GM18909 (cell line): ENCODE data around the gene DYNC2H1.

ENCODE experiments used
- ATAC-seq: cut with Tn5 transposase; IDR thresholded peaks from one replicate; pipeline ENCODE4 v1.9.1; 2021; ENCODE audit warnings: mild to moderate bottlenecking; ENCODE audit not compliant: unreplicated experiment, poor library complexity

Gene DYNC2H1

GRCh38 chr11:103257360-103257759 lies 148.1 kb downstream of the DYNC2H1 start:
- ATAC-seq = no peak

GRCh38 chr11:103266167-103266831 lies 157.1 kb downstream of the DYNC2H1 start:
- ATAC-seq = no peak

GRCh38 chr11:103272876-103273275 lies 163.7 kb downstream of the DYNC2H1 start:
- no peak for ATAC-seq

- no peak for ATAC-seq
These were observed 164.8 kb downstream of the DYNC2H1 start for GRCh38 chr11:103274025-103274424.

- no peak for ATAC-seq
These were observed 170.6 kb downstream of the DYNC2H1 start for GRCh38 chr11:103279821-103280220.

- ATAC-seq = no peak
These were observed 172.1 kb downstream of the DYNC2H1 start for GRCh38 chr11:103281301-103281700.

GRCh38 chr11:103284260-103284659 lies 175.0 kb downstream of the DYNC2H1 start:
- no peak for ATAC-seq

GRCh38 chr11:103294516-103294915 lies 185.3 kb downstream of the DYNC2H1 start:
- ATAC-seq = no peak

- no peak for ATAC-seq
These were observed 186.5 kb downstream of the DYNC2H1 start for GRCh38 chr11:103295704-103296103.

GRCh38 chr11:103297900-103298299 lies 188.7 kb downstream of the DYNC2H1 start:
- ATAC-seq = no peak

- no peak for ATAC-seq
These were observed 206.0 kb downstream of the DYNC2H1 start for GRCh38 chr11:103315248-103315647.

GRCh38 chr11:103317118-103317517 lies 207.9 kb downstream of the DYNC2H1 start:
- ATAC-seq = no peak

- no peak for ATAC-seq
These were observed 213.6 kb downstream of the DYNC2H1 start for GRCh38 chr11:103322821-103323220.

- ATAC-seq = no peak
These were observed 216.5 kb downstream of the DYNC2H1 start for GRCh38 chr11:103325686-103326069.

GRCh38 chr11:103326070-103326794 lies 217.0 kb downstream of the DYNC2H1 start:
- ATAC-seq = peak; percentile 94

GRCh38 chr11:103327721-103328120 lies 218.5 kb downstream of the DYNC2H1 start:
- no peak for ATAC-seq

- ATAC-seq = no peak
These were observed 223.2 kb downstream of the DYNC2H1 start for GRCh38 chr11:103332409-103332808.

- ATAC-seq = no peak
These were observed 229.6 kb downstream of the DYNC2H1 start for GRCh38 chr11:103338621-103339484.

GRCh38 chr11:103339485-103339857 lies 230.2 kb downstream of the DYNC2H1 start:
- ATAC-seq = no peak

- ATAC-seq = no peak
These were observed 231.7 kb downstream of the DYNC2H1 start for GRCh38 chr11:103340956-103341355.

GRCh38 chr11:103344886-103345285 lies 235.7 kb downstream of the DYNC2H1 start:
- no peak for ATAC-seq
